ENCODE measurements around the gene MVD. TPM values are rescaled to one million over a fixed set of nuclear protein-coding genes. Genes with fewer than 3 reads are reported as not detected.

Gene MVD, protein sequence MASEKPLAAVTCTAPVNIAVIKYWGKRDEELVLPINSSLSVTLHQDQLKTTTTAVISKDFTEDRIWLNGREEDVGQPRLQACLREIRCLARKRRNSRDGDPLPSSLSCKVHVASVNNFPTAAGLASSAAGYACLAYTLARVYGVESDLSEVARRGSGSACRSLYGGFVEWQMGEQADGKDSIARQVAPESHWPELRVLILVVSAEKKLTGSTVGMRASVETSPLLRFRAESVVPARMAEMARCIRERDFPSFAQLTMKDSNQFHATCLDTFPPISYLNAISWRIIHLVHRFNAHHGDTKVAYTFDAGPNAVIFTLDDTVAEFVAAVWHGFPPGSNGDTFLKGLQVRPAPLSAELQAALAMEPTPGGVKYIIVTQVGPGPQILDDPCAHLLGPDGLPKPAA
- 44.0 and 54.7 TPM in 2 replicates for total RNA-seq

DNA sequence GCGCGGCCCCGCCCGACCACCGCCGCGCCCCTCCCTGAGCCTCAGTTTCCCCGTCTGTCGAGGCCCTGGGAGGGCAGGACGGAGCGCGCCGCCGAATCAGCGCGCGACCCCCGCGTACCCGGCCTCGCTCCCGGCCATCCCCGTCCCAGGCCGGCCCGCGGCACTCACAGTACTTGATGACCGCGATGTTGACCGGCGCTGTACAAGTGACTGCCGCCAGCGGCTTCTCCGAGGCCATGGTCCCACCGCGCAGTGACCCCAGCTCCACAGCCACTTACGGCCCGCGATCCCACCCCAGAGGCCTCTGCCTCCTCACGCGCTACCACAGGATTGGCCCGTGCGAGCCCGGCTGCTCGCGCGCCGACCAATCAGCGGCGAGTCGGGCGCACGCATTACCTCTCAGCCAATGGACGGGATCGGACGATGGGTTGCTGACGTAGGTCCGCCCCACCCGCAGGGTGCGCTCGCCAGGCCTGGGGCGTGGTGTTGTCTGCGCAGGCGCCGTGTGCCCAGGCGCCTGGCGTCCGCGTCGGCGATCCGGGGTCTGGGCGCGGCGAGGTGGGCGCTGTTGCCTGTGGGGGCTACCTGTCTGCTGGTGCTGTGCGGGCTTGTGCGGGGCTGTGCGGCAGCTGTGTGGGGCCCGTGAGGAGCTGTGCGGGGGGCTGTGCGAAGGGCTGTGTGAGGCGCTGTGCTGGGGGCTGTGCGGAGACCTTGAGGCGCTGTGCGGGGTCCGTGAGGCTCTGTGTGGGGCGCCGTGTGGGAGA lies at the start of gene MVD:
MVD (minus strand) TSS at position 249 of the 764 bp plus-strand sequence; CDS start at position 238, 11 bp downstream.

GRCh38 chr16:88706229-88706964 lies 43.5 kb upstream of the MVD start, which contains the start of the genes CTU2 and RNF166:
Gene CTU2 (plus strand): TSS chr16:88706503. CDS start chr16:88706531, 28 bp downstream.
Gene RNF166 (minus strand): TSS chr16:88706408. CDS start chr16:88706325, 83 bp downstream.

GRCh38 chr16:88686439-88687253 lies 23.8 kb upstream of the MVD start, which contains the start of gene SNAI3:
Gene SNAI3 (minus strand): TSS chr16:88686507. CDS start chr16:88686406, 101 bp downstream.

DNA sequence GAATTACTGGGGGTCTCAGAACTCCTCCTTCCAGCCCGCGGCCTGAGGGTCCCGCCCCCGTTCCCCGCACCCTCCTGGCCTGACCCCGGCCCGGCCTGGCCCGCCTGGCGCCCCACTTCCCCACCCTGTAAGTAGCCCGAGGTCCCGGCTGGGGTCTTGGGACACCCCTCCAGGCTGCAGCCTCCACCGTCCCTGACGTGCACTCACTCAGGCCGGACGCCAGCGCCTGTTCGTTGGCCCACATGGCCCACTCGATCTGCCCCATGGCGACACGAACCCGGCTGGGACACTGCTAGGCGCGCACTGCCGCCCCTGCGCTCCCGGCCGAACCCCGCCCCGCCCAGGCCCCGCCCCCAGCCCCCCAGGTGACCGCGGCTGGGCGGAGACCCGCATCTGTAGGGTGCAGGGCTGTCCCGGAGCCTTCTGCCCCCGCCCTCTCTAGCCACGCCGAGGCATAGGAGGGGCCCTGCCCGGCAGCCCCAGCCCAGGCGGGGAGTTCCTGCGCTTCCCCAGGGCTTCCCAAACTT lies 12.1 kb downstream of the MVD start, which contains the start of gene CYBA:
CYBA (minus strand) TSS at position 305 of the 527 bp plus-strand sequence; CDS start at position 265, 40 bp downstream.

GRCh38 chr16:88638323-88639230 lies 24.3 kb downstream of the MVD start, which contains the start of gene IL17C:
Gene IL17C (plus strand): TSS chr16:88638572. CDS start chr16:88638642, 70 bp downstream.

Other genes with a start within 250 kb of the MVD start
- 0.81 and 2.8 TPM in 2 replicates for gene ZFPM1, start 209.8 kb downstream of the MVD start, total RNA-seq
- 9.6 and 19.0 TPM in 2 replicates for gene ZC3H18, start 92.7 kb downstream of the MVD start, total RNA-seq
- gene IL17C, start 24.5 kb downstream of the MVD start, total RNA-seq: not detected in 2 replicates
- gene CYBA, start 12.0 kb downstream of the MVD start, total RNA-seq: 123 and 249 TPM in 2 replicates
- gene SNAI3, start 23.4 kb upstream of the MVD start, total RNA-seq: 0.16 TPM in 1 of 2 replicates, not detected in the other
- 10.5 and 11.9 TPM in 2 replicates for gene RNF166, start 43.3 kb upstream of the MVD start, total RNA-seq
- gene CTU2, start 43.4 kb upstream of the MVD start, total RNA-seq: 11.3 and 11.9 TPM in 2 replicates
- gene PIEZO1, start 122.1 kb upstream of the MVD start, total RNA-seq: 280 and 993 TPM in 2 replicates
- gene CDT1, start 140.7 kb upstream of the MVD start, total RNA-seq: 8.5 and 10.4 TPM in 2 replicates
- 89.9 and 96.5 TPM in 2 replicates for gene APRT, start 148.8 kb upstream of the MVD start, total RNA-seq
- 11.5 and 33.2 TPM in 2 replicates for gene GALNS, start 193.9 kb upstream of the MVD start, total RNA-seq
- 42.2 and 70.4 TPM in 2 replicates for gene TRAPPC2L, start 194.0 kb upstream of the MVD start, total RNA-seq
- gene PABPN1L, start 203.6 kb upstream of the MVD start, total RNA-seq: not detected in 2 replicates

Measured in bladder microvascular endothelial cell (primary cell).